OCI-LY7 (cell line): ENCODE results near the gene CDKN2B-AS1. TPM values are rescaled to one million over a fixed set of nuclear protein-coding genes. Genes with fewer than 3 reads are reported as not detected.

Experiments
- BruUV-seq: library from RNA; stranded (reverse); fragments of 400-500 nt; replicated peaks from 2 replicates; lab custom pipeline; 2021; lab: Mats Ljungman, UMichigan
- CTCF ChIA-PET: fragments of 300-600 bp; sonication (Branson Sonifier 250); formaldehyde crosslinking; loops from one replicate; lab custom pipeline; 2022; ENCODE audit warnings: antibody characterized with exemption; ENCODE audit not compliant: unreplicated experiment; lab: Charles Lee
- POLR2A ChIA-PET: fragments of 300-600 bp; sonication (Branson Sonifier 250); formaldehyde crosslinking; loops from one replicate; lab custom pipeline; 2022; ENCODE audit warnings: antibody characterized with exemption; lab: Charles Lee
- DNase-seq: peaks from one replicate; pipeline ENCODE4 v3.0.0-alpha.2; 2015; ENCODE audit warnings: low spot score
- H2AFZ ChIP-seq: fragments of 200-600 bp; sonication (generic), shearing (Covaris generic); 2 replicates; pipeline ENCODE4 v1.6.1; 2014; ENCODE audit warnings: mild to moderate bottlenecking, antibody characterized with exemption, low read length, moderate library complexity
- H3K27ac ChIP-seq: fragments of 200-600 bp; sonication (generic); 2 replicates; pipeline ENCODE4 v1.5.1; 2014; ENCODE audit warnings: mixed run types, low read depth, mild to moderate bottlenecking, moderate library complexity, low read length, inconsistent platforms; ENCODE audit not compliant: poor library complexity, severe bottlenecking
- H3K36me3 ChIP-seq: fragments of 200-600 bp; sonication (generic); 2 replicates; pipeline ENCODE4 v1.6.1; 2014; ENCODE audit warnings: mild to moderate bottlenecking, antibody characterized with exemption, low read length, moderate library complexity, mixed read lengths; ENCODE audit not compliant: insufficient read depth
- H3K4me1 ChIP-seq: fragments of 200-600 bp; sonication (generic); 2 replicates; pipeline ENCODE4 v1.5.1; 2014; ENCODE audit warnings: mild to moderate bottlenecking, low read length; ENCODE audit not compliant: insufficient read depth, poor library complexity, severe bottlenecking
- H3K4me2 ChIP-seq: fragments of 200-600 bp; sonication (generic); 2 replicates; pipeline ENCODE4 v1.6.1; 2014; ENCODE audit warnings: mild to moderate bottlenecking, low read length
- H3K4me3 ChIP-seq: fragments of 200-600 bp; sonication (generic); 2 replicates; pipeline ENCODE4 v1.5.1; 2014; ENCODE audit warnings: mild to moderate bottlenecking, low read depth, low read length; ENCODE audit not compliant: poor library complexity, severe bottlenecking
- H3K79me2 ChIP-seq: fragments of 200-600 bp; sonication (generic); 2 replicates; pipeline ENCODE4 v1.6.1; 2016; ENCODE audit warnings: low read depth, mild to moderate bottlenecking, low read length, moderate library complexity, mixed read lengths; ENCODE audit not compliant: insufficient read depth
- H3K9me2 ChIP-seq: fragments of 200-600 bp; sonication (generic); 2 replicates; pipeline ENCODE4 v1.6.1; 2016; ENCODE audit warnings: mild to moderate bottlenecking, low read length, mixed read lengths; ENCODE audit not compliant: insufficient read depth
- H3K9me3 ChIP-seq: fragments of 200-600 bp; sonication (generic); 2 replicates; pipeline ENCODE4 v1.6.1; 2014; ENCODE audit warnings: mild to moderate bottlenecking, mixed run types, low read length, mixed read lengths
- H4K20me1 ChIP-seq: fragments of 200-600 bp; sonication (generic); 2 replicates; pipeline ENCODE4 v1.6.1; 2014; ENCODE audit warnings: mild to moderate bottlenecking, antibody characterized with exemption, low read length, moderate library complexity, mixed read lengths; ENCODE audit not compliant: insufficient read depth
- CTCF ChIP-seq: fragments of 200-600 bp; sonication (generic); conservative IDR thresholded peaks from 2 replicates; pipeline ENCODE4 v1.5.1; 2014; ENCODE audit warnings: mild to moderate bottlenecking, antibody characterized with exemption, low read length, moderate library complexity, mixed read lengths
- EZH2phosphoT487 ChIP-seq: fragments of 200-600 bp; sonication (generic); IDR thresholded peaks from 2 replicates; pipeline ENCODE4 v1.6.1; 2018; ENCODE audit warnings: low read depth, borderline replicate concordance, mild to moderate bottlenecking, mixed run types, antibody characterized with exemption, low read length, moderate library complexity, mixed read lengths
- intact Hi-C: fragments of 100-400 bp; cut with micrococcal nuclease; formaldehyde crosslinking; loops from one replicate; pipeline ENCODE4 v1.10.0; 2022; ENCODE audit not compliant: unreplicated experiment
- total RNA-seq, 2 experiments: library from RNA; depleted of rRNA in 1 of 2; stranded (reverse); fragments of >200 nt in 1 of 2; shearing (Covaris generic) in 1 of 2; gene quantifications; 2 replicates each; pipeline ENCODE4 v1.2.3, GENCODE V29; 2014 to 2022

CDKN2B-AS1 gene
- total RNA-seq, 2 experiments from 2014 or later: 20.4 to 24.3 TPM

DNA sequence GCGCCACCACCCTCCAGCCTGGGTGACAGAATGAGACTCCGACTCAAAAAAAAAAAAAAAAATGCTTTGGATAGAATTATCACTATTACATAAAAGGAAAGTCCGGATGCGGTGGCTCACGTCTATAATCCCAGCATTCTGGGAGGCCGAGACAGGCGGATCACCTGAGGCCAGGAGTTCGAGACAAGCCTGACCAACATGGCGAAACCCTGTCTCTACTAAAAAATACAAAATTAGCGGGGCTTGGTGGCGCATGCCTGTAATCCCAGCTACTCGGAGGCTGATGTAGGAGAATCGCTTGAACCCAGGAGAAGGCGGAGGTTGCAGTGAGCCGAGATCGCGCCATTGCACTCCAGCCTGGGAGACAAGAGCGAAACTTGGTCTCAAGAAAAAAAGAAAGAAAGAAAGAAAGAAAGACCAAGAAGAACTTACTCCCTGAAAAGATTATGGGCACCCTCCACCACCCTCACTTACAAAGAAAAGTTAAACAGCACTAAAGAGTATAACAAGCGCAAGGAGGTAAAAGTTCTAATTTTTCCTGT, 18.2 kb upstream of the CDKN2B-AS1 start:
- DNase-seq: no peak
- H3K79me2 ChIP-seq: peaks cover 82% of the 10 kb centered on the region
- no peak overlapping the region for H3K4me2 ChIP-seq
- intact Hi-C loops: no loop called here
- BruUV-seq: no TSS peak
- peaks cover 13% of the 10 kb centered on the region for H3K4me1 ChIP-seq
- no peaks in the 10 kb centered on the region for H3K9me2 ChIP-seq
- no peak overlapping the region for H2AFZ ChIP-seq
- H3K36me3 ChIP-seq: peaks cover 69% of the 10 kb centered on the region
- H4K20me1 ChIP-seq: no peaks in the 10 kb centered on the region; the same call in 1 of the 2 replicates
- H3K27ac ChIP-seq: no peak overlapping the region
- ChIA-PET POLR2A (interaction anchor here (0.5 to 1.2 kb wide), 5 partner anchors 9 to 787 kb away, joined by 3 to 4 read pairs (median 4); no protein-coding TSS in a partner anchor), CTCF (no interaction called here)
- no peaks in the 10 kb centered on the region; the same call in 1 of the 2 replicates for H3K9me3 ChIP-seq
- H3K4me3 ChIP-seq: no peak overlapping the region
- TF ChIP-seq CTCF (no peak), EZH2phosphoT487 (no peak)

DNA sequence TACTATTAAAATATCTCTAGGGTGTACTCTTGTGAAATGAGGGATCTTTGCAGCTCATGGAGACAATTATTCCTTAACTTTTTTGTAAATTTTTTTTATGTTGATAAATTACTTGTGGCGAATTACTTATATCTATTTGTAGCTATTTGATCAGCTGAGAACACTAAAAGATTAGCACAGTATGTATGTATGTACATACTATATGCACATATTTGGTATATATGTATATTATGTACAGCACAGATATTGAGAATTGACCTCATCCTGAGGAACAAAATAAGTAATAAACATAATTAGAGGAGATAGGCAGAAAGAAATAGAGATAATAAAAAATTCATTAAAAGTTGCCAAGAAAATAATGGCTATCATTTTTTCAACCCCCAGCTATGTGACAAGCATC, 12.2 kb upstream of the CDKN2B-AS1 start:
- no peak for TF ChIP-seq EZH2phosphoT487
- no peak for TF ChIP-seq CTCF
- no peak overlapping the region for H3K27ac ChIP-seq
- H3K9me2 ChIP-seq: no peaks in the 10 kb centered on the region
- peaks cover 51% of the 10 kb centered on the region for H3K36me3 ChIP-seq
- ChIA-PET POLR2A (interaction anchor here (0.7 to 4.9 kb wide), 8 partner anchors 9 to 244 kb away, joined by 3 to 24 read pairs (median 3); no protein-coding TSS in a partner anchor), CTCF (no interaction called here)
- no peak for DNase-seq
- no peak overlapping the region for H3K4me3 ChIP-seq
- BruUV-seq: no TSS peak
- peaks cover 26% of the 10 kb centered on the region for H3K4me1 ChIP-seq
- intact Hi-C loops: no loop called here
- no peak overlapping the region for H3K4me2 ChIP-seq
- H2AFZ ChIP-seq: no peak overlapping the region
- H3K79me2 ChIP-seq: peaks cover 96% of the 10 kb centered on the region
- no peaks in the 10 kb centered on the region for H3K9me3 ChIP-seq
- H4K20me1 ChIP-seq: 0 out of 2 replicates have a peak, but pooled peaks cover 12% of the 10 kb centered on the region
